Chondrocyte (in vitro differentiated cells): Measurements from ENCODE around the gene SH2B2. TPM values are rescaled to one million over a fixed set of nuclear protein-coding genes. Genes with fewer than 3 reads are reported as not detected.

Experiments
- DNase-seq: peaks from one replicate; pipeline ENCODE4 v3.0.0; 2021; ENCODE audit warnings: mixed read lengths, low spot score
- H3K27ac Mint-ChIP-seq: one replicate; pipeline ENCODE4 v1.8.0; 2021; ENCODE audit warnings: mild to moderate bottlenecking, moderate library complexity, mixed read lengths; ENCODE audit not compliant: unreplicated experiment
- H3K27me3 Mint-ChIP-seq: 2 replicates; pipeline ENCODE4 v1.8.0; 2021; ENCODE audit warnings: low read depth, mixed read lengths
- H3K36me3 Mint-ChIP-seq: 2 replicates; pipeline ENCODE4 v1.8.0; 2021; ENCODE audit warnings: low read depth, mixed read lengths
- H3K4me1 Mint-ChIP-seq: 2 replicates; pipeline ENCODE4 v1.8.0; 2021; ENCODE audit warnings: low read depth, mild to moderate bottlenecking, mixed read lengths
- H3K4me3 Mint-ChIP-seq: one replicate; pipeline ENCODE4 v1.8.0; 2021; ENCODE audit warnings: mild to moderate bottlenecking, moderate library complexity, mixed read lengths; ENCODE audit not compliant: unreplicated experiment
- H3K9me3 Mint-ChIP-seq: 2 replicates; pipeline ENCODE4 v1.8.0; 2021; ENCODE audit warnings: low read depth, mixed read lengths
- total RNA-seq: library from RNA; stranded (reverse); gene quantifications from 3 replicates; pipeline ENCODE4 v1.2.1, GENCODE V29; 2021
- TF ChIP-seq, protein P1 (sequence below): fragments of 200-600 bp; sonication (generic); IDR thresholded peaks from 2 replicates; pipeline ENCODE4 v1.5.0; 2021; ENCODE audit warnings: antibody characterized with exemption, mild to moderate bottlenecking, moderate library complexity

SH2B2 gene
- total RNA-seq, 1 donor from 2014 or later: 4.1 TPM

DNA sequence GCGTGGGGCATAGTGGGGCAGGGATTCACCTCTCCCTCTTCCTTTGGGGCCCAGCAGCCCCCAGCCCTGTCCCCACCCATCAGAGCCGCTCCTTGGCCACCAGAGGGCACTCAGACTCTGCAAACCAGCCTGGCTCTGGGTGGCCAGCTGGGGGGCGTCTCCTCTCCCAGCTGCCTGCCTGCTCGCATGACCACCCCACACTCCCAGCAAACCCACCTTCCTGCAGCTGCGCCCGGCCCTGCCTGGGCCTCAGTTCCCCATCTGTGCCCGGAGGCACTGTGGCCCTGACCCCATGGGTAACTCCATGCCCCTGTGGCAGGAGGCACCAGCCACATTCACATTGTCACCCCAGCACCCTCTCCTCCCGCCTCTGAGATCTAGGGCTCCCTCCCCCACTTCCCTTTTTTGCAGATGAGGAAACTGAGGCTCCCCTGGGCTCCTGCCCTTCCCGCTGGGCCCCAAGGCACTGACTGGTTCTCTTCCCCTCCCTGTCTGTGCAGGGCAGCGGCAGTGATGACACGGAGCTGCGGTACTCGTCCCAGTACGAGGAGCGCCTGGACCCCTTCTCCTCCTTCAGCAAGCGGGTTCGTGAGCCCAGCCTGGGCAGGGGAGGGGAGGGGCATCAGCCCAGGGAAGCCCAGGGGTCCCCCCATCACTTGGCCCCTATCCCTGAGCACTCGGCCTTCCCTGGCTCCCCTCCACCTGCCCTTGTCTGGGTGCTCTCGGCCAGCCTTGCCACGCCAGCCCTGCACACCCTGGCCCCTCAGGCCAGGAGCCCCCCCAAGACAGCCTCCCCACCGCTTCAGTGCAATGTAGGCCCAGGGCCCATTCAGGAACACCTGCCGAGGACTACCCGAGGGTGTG lies 6.9 kb upstream of the SH2B2 start:
- Mint-ChIP-seq H3K27ac (no peak overlapping the region), H3K4me1 (peaks cover 4% of the 10 kb centered on the region), H3K27me3 (no peaks in the 10 kb centered on the region), H3K9me3 (no peaks in the 10 kb centered on the region), H3K36me3 (no peaks in the 10 kb centered on the region), H3K4me3 (no peak overlapping the region)
- DNase-seq: no peak
- TF ChIP-seq, protein P1, sequence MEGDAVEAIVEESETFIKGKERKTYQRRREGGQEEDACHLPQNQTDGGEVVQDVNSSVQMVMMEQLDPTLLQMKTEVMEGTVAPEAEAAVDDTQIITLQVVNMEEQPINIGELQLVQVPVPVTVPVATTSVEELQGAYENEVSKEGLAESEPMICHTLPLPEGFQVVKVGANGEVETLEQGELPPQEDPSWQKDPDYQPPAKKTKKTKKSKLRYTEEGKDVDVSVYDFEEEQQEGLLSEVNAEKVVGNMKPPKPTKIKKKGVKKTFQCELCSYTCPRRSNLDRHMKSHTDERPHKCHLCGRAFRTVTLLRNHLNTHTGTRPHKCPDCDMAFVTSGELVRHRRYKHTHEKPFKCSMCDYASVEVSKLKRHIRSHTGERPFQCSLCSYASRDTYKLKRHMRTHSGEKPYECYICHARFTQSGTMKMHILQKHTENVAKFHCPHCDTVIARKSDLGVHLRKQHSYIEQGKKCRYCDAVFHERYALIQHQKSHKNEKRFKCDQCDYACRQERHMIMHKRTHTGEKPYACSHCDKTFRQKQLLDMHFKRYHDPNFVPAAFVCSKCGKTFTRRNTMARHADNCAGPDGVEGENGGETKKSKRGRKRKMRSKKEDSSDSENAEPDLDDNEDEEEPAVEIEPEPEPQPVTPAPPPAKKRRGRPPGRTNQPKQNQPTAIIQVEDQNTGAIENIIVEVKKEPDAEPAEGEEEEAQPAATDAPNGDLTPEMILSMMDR: peak; percentile 97

GRCh38 chr7:102280521-102280920 lies 6.1 kb upstream of the SH2B2 start:
- Mint-ChIP-seq H3K36me3 (no peaks in the 10 kb centered on the region), H3K4me3 (no peak overlapping the region), H3K9me3 (no peaks in the 10 kb centered on the region), H3K27ac (no peak overlapping the region), H3K27me3 (no peaks in the 10 kb centered on the region), H3K4me1 (peaks cover 4% of the 10 kb centered on the region)
- TF ChIP-seq, protein P1: no peak
- DNase-seq: no peak

GRCh38 chr7:102281785-102282184 lies 4.9 kb upstream of the SH2B2 start:
- Mint-ChIP-seq H3K36me3 (no peaks in the 10 kb centered on the region), H3K27me3 (no peaks in the 10 kb centered on the region), H3K4me3 (no peak overlapping the region), H3K27ac (no peak overlapping the region), H3K4me1 (peaks cover 4% of the 10 kb centered on the region), H3K9me3 (no peaks in the 10 kb centered on the region)
- TF ChIP-seq, protein P1: no peak
- DNase-seq: no peak

DNA sequence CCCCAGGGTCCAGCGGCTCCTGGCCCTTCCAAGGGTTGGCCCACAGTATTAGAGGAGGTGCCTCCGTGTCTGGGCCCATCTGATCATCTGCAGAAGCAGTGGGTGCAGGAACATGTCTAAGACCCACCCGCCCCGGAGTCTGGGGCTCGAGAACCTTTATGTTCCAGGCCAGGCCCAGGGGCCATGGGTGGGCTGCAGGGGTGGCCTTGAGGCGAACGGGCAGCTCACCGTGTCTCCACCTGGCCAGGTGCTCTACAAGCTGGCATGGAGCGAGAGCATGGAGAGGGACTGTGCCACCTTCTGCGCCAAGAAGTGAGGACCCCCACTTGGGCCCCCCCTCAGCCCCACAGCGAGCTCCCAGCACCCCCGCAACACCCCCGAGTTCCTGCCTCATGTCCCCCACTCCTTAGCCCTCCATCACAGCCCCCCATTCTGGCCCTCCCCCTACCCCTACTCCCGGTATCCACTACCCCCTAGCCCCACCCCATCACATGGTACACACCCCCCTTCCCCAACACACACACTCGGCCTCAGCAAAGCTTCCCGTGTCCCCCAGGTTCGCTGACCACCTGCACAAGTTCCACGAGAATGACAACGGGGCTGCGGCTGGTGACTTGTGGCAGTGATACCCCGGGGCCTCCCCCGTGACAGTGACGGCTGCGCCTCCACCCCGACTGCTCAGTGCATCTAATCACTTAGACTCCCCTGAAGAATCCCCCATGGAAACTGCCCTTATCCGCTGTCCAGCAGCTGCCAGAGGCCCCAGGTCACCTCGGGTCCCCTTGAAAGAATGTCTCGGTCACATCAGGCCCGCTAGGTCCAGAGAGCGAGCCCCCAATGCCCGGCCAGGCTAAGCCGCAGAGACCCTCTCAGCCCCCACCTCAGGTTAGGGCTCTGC lies 4.0 kb upstream of the SH2B2 start:
- H3K27me3 Mint-ChIP-seq: no peaks in the 10 kb centered on the region
- H3K27ac Mint-ChIP-seq: no peak overlapping the region
- no peaks in the 10 kb centered on the region for H3K36me3 Mint-ChIP-seq
- no peak for DNase-seq
- H3K9me3 Mint-ChIP-seq: no peaks in the 10 kb centered on the region
- TF ChIP-seq, protein P1: no peak
- no peak overlapping the region for H3K4me3 Mint-ChIP-seq
- H3K4me1 Mint-ChIP-seq: peaks cover 4% of the 10 kb centered on the region

- H3K27ac Mint-ChIP-seq: no peak overlapping the region
- no peaks in the 10 kb centered on the region for H3K9me3 Mint-ChIP-seq
- H3K36me3 Mint-ChIP-seq: no peaks in the 10 kb centered on the region
- no peak overlapping the region for H3K4me3 Mint-ChIP-seq
- TF ChIP-seq, protein P1: no peak
- DNase-seq: no peak
- no peaks in the 10 kb centered on the region for H3K27me3 Mint-ChIP-seq
- peaks cover 10% of the 10 kb centered on the region for H3K4me1 Mint-ChIP-seq
These were observed 3.0 kb upstream of the SH2B2 start for GRCh38 chr7:102283477-102284189.
